ENCODE measurements around the gene KIAA0825.

The KIAA0825 gene

GRCh38 chr5:94562327-94562971, 56.0 kb downstream of the KIAA0825 start:
- Histone ChIP-seq H2AFZ (ENCODE audit: low read length) (no peak overlapping the region), H3K79me2 (ENCODE audit: insufficient read depth, low read length) (no peaks in the 10 kb centered on the region), H4K20me1 (ENCODE audit: insufficient read depth, low read length) (no peaks in the 10 kb centered on the region), H3K27me3 (ENCODE audit: insufficient read depth, low read length) (no peaks in the 10 kb centered on the region), H3K27ac (ENCODE audit: low read depth, low read length, poor library complexity, severe bottlenecking) (no peak overlapping the region), H3K4me2 (ENCODE audit: low read length) (no peak overlapping the region), H3K4me3 (ENCODE audit: low read depth, low read length, poor library complexity, severe bottlenecking) (no peak overlapping the region), H3K9me3 (ENCODE audit: low read length) (no peaks in the 10 kb centered on the region), H3F3A (ENCODE audit: insufficient read depth, low read length) (no peaks in the 10 kb centered on the region), H3K9ac (ENCODE audit: low read length) (no peak overlapping the region), H3K9me2 (ENCODE audit: low read depth, low read length) (no peaks in the 10 kb centered on the region; the same call in 1 of the 2 replicates), H3K36me3 (ENCODE audit: insufficient read depth, low read length) (no peaks in the 10 kb centered on the region), H3K4me1 (ENCODE audit: insufficient read depth, low read length, severe bottlenecking) (no peaks in the 10 kb centered on the region)
- TF ChIP-seq CTCF (IDR thresholded peaks at IDR 0.05; ENCODE audit: low read length) = no peak
- no peak for TF ChIP-seq EZH2 (IDR thresholded peaks at IDR 0.05; ENCODE audit: borderline replicate concordance, low read length)

GRCh38 chr5:94558028-94558427, 60.4 kb downstream of the KIAA0825 start:
- H3K9me3 ChIP-seq (ENCODE audit: low read length) = no peaks in the 10 kb centered on the region
- no peaks in the 10 kb centered on the region for H3K79me2 ChIP-seq (ENCODE audit: insufficient read depth, low read length)
- H3K4me2 ChIP-seq (ENCODE audit: low read length) = no peak overlapping the region
- H3K36me3 ChIP-seq (ENCODE audit: insufficient read depth, low read length) = no peaks in the 10 kb centered on the region
- no peaks in the 10 kb centered on the region for H3K4me1 ChIP-seq (ENCODE audit: insufficient read depth, low read length, severe bottlenecking)
- TF ChIP-seq CTCF (IDR thresholded peaks at IDR 0.05; ENCODE audit: low read length) = no peak
- TF ChIP-seq EZH2 (IDR thresholded peaks at IDR 0.05; ENCODE audit: borderline replicate concordance, low read length) = no peak
- H4K20me1 ChIP-seq (ENCODE audit: insufficient read depth, low read length) = no peaks in the 10 kb centered on the region
- no peaks in the 10 kb centered on the region for H3K9me2 ChIP-seq (ENCODE audit: low read depth, low read length)
- no peaks in the 10 kb centered on the region for H3K27me3 ChIP-seq (ENCODE audit: insufficient read depth, low read length)
- H3K9ac ChIP-seq (ENCODE audit: low read length) = no peak overlapping the region
- no peak overlapping the region for H3K27ac ChIP-seq (ENCODE audit: low read depth, low read length, poor library complexity, severe bottlenecking)
- no peaks in the 10 kb centered on the region for H3F3A ChIP-seq (ENCODE audit: insufficient read depth, low read length)
- H3K4me3 ChIP-seq (ENCODE audit: low read depth, low read length, poor library complexity, severe bottlenecking) = no peak overlapping the region
- no peak overlapping the region for H2AFZ ChIP-seq (ENCODE audit: low read length)

GRCh38 chr5:94551858-94552257, 66.5 kb downstream of the KIAA0825 start:
- H3K27ac ChIP-seq (ENCODE audit: low read depth, low read length, poor library complexity, severe bottlenecking) = no peak overlapping the region
- H3K4me2 ChIP-seq (ENCODE audit: low read length) = no peak overlapping the region
- no peaks in the 10 kb centered on the region for H3K79me2 ChIP-seq (ENCODE audit: insufficient read depth, low read length)

More at GRCh38 chr5:94551858-94552257, 66.5 kb downstream of the KIAA0825 start:
- H3K27me3 ChIP-seq (ENCODE audit: insufficient read depth, low read length) = no peaks in the 10 kb centered on the region
- H3K9me2 ChIP-seq (ENCODE audit: low read depth, low read length) = no peaks in the 10 kb centered on the region
- no peak overlapping the region for H3K9ac ChIP-seq (ENCODE audit: low read length)
- no peaks in the 10 kb centered on the region for H3K9me3 ChIP-seq (ENCODE audit: low read length)
- H3K4me1 ChIP-seq (ENCODE audit: insufficient read depth, low read length, severe bottlenecking) = no peaks in the 10 kb centered on the region
- no peak overlapping the region for H3K4me3 ChIP-seq (ENCODE audit: low read depth, low read length, poor library complexity, severe bottlenecking)
- TF ChIP-seq EZH2 (IDR thresholded peaks at IDR 0.05; ENCODE audit: borderline replicate concordance, low read length) (no peak), CTCF (IDR thresholded peaks at IDR 0.05; ENCODE audit: low read length) (no peak)
- H3F3A ChIP-seq (ENCODE audit: insufficient read depth, low read length) = no peaks in the 10 kb centered on the region
- no peaks in the 10 kb centered on the region for H4K20me1 ChIP-seq (ENCODE audit: insufficient read depth, low read length)
- no peaks in the 10 kb centered on the region for H3K36me3 ChIP-seq (ENCODE audit: insufficient read depth, low read length)
- H2AFZ ChIP-seq (ENCODE audit: low read length) = no peak overlapping the region
